Measurements from ENCODE around the gene PGPEP1. TPM values are rescaled to one million over a fixed set of nuclear protein-coding genes. Genes with fewer than 3 reads are reported as not detected.

PGPEP1 gene
- polyA plus RNA-seq, 1 experiment, result 22.0 TPM

- DNase-seq (ENCODE audit: low read depth, low spot score), result peak; percentile 77
- ChIA-PET POLR2A (interaction anchor here (0.5 to 1.7 kb wide), 11 partner anchors 11 to 193 kb away, joined by 3 to 13 read pairs (median 6); partner anchors contain the start of genes JUND, MPV17L2 and SSBP4), CTCF (interaction anchor here (0.6 to 1.2 kb wide), 3 partner anchors 9 to 25 kb away, joined by 3 to 5 read pairs (median 3); no protein-coding TSS in a partner anchor)
- peaks cover 15% of the 10 kb centered on the region for H3K9me3 ChIP-seq (ENCODE audit: control insufficient read depth, insufficient read depth, low read length)
- no peaks in the 10 kb centered on the region for H3K27me3 ChIP-seq (ENCODE audit: control insufficient read depth, insufficient read depth, low read length)
- peak within 1 kb of the TSS; percentile 39 for H3K27ac ChIP-seq (ENCODE audit: low read depth, low read length)
- H3K4me3 ChIP-seq (ENCODE audit: low read depth, low read length), result peak within 1 kb of the TSS; percentile 77
- TF ChIP-seq, protein P1, sequence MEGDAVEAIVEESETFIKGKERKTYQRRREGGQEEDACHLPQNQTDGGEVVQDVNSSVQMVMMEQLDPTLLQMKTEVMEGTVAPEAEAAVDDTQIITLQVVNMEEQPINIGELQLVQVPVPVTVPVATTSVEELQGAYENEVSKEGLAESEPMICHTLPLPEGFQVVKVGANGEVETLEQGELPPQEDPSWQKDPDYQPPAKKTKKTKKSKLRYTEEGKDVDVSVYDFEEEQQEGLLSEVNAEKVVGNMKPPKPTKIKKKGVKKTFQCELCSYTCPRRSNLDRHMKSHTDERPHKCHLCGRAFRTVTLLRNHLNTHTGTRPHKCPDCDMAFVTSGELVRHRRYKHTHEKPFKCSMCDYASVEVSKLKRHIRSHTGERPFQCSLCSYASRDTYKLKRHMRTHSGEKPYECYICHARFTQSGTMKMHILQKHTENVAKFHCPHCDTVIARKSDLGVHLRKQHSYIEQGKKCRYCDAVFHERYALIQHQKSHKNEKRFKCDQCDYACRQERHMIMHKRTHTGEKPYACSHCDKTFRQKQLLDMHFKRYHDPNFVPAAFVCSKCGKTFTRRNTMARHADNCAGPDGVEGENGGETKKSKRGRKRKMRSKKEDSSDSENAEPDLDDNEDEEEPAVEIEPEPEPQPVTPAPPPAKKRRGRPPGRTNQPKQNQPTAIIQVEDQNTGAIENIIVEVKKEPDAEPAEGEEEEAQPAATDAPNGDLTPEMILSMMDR (IDR thresholded peaks at IDR 0.05; ENCODE audit: low read depth, low read length), result peak; percentile 67
These were observed 45.5 kb downstream of the PGPEP1 start, which contains the start of gene GDF15 for GRCh38 chr19:18385675-18386542. Gene GDF15 (plus strand): TSS chr19:18386158. CDS start chr19:18386190, 32 bp downstream.

DNA sequence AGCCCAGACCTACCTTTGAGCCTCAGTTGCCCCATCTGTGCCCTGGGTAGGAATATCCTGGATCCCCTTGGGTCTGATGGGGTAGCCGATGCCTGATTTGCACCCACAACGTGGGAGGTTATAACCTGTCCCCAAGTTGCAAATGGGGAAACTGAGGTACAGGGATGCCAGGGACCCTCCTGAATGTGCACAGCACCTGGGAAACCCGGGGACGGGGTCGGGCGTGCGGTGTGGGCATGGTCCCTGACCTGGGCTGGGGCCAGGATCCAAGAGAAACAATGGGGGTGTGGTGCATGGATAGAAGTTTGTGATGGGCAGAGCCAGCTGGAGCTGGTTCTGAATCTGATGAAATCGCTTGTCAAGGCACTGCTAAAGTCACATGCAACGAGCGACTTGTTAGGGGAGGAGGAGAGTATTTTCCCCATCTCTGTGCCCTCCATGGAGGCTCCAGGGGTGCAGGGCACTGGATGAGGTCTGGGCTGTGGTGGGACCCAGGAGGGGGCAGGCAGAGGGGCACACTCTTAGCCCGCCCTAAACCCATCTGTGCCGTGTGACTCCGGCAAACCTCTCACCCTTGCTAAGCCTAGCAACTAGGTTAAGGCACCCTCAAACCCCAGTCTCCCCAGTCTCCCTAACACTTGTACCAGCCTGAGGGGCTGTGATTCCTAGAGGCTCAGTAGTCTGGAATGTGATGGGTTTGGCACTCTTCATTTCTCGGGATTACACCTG, 46.3 kb downstream of the PGPEP1 start:
- DNase-seq (ENCODE audit: low read depth, low spot score), result no peak
- Histone ChIP-seq H3K27me3 (ENCODE audit: control insufficient read depth, insufficient read depth, low read length) (no peaks in the 10 kb centered on the region), H3K27ac (ENCODE audit: low read depth, low read length) (peak overlapping the region; percentile 39), H3K9me3 (ENCODE audit: control insufficient read depth, insufficient read depth, low read length) (peaks cover 15% of the 10 kb centered on the region), H3K4me3 (ENCODE audit: low read depth, low read length) (peak overlapping the region; percentile 77)
- TF ChIP-seq, protein P1 (IDR thresholded peaks at IDR 0.05; ENCODE audit: low read depth, low read length), result no peak
- POLR2A ChIA-PET, result interaction anchor here (0.5 to 1.7 kb wide), 8 partner anchors 12 to 107 kb away, joined by 3 to 13 read pairs (median 6); partner anchors contain the start of gene JUND
- CTCF ChIA-PET, result interaction anchor here (0.6 to 3.0 kb wide), 5 partner anchors 8 to 107 kb away, joined by 5 to 15 read pairs (median 7); no protein-coding TSS in a partner anchor

DNA sequence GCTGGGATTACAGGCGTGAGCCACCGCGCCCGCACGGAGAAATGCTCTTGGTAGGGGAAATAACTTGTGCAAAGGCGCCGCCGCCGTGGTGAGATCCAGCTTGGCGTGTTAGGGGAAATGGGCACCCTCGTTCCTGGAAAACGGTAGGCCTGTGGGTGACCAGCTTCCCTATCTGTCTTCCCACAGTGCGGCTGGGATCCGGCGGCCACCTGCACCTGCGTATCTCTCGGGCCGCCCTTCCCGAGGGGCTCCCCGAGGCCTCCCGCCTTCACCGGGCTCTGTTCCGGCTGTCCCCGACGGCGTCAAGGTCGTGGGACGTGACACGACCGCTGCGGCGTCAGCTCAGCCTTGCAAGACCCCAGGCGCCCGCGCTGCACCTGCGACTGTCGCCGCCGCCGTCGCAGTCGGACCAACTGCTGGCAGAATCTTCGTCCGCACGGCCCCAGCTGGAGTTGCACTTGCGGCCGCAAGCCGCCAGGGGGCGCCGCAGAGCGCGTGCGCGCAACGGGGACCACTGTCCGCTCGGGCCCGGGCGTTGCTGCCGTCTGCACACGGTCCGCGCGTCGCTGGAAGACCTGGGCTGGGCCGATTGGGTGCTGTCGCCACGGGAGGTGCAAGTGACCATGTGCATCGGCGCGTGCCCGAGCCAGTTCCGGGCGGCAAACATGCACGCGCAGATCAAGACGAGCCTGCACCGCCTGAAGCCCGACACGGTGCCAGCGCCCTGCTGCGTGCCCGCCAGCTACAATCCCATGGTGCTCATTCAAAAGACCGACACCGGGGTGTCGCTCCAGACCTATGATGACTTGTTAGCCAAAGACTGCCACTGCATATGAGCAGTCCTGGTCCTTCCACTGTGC, 47.9 kb downstream of the PGPEP1 start:
- Histone ChIP-seq H3K27me3 (ENCODE audit: control insufficient read depth, insufficient read depth, low read length) (no peaks in the 10 kb centered on the region), H3K9me3 (ENCODE audit: control insufficient read depth, insufficient read depth, low read length) (peaks cover 15% of the 10 kb centered on the region), H3K4me3 (ENCODE audit: low read depth, low read length) (peak overlapping the region; percentile 77), H3K27ac (ENCODE audit: low read depth, low read length) (no peak overlapping the region)
- TF ChIP-seq, protein P1 (IDR thresholded peaks at IDR 0.05; ENCODE audit: low read depth, low read length), result peak; percentile 80
- ChIA-PET POLR2A (interaction anchor here (0.6 to 1.6 kb wide), 6 partner anchors 24 to 109 kb away, joined by 3 to 10 read pairs (median 4); partner anchors contain the start of gene JUND), CTCF (interaction anchor here (0.5 to 3.0 kb wide), 22 partner anchors 8 to 850 kb away, joined by 3 to 18 read pairs (median 7); partner anchors contain the start of gene LRRC25)
- no peak for DNase-seq (ENCODE audit: low read depth, low spot score)

GRCh38 chr19:18388960-18389725, 48.7 kb downstream of the PGPEP1 start:
- no peak for DNase-seq (ENCODE audit: low read depth, low spot score)
- POLR2A ChIA-PET, result interaction anchor here (0.6 to 1.6 kb wide), 3 partner anchors 24 to 110 kb away, joined by 3 to 5 read pairs (median 4); no protein-coding TSS in a partner anchor

More at GRCh38 chr19:18388960-18389725, 48.7 kb downstream of the PGPEP1 start:
- Histone ChIP-seq H3K4me3 (ENCODE audit: low read depth, low read length) (peak overlapping the region; percentile 77), H3K27me3 (ENCODE audit: control insufficient read depth, insufficient read depth, low read length) (no peaks in the 10 kb centered on the region), H3K9me3 (ENCODE audit: control insufficient read depth, insufficient read depth, low read length) (peaks cover 15% of the 10 kb centered on the region), H3K27ac (ENCODE audit: low read depth, low read length) (no peak overlapping the region)
- TF ChIP-seq, protein P1 (IDR thresholded peaks at IDR 0.05; ENCODE audit: low read depth, low read length), result no peak
- CTCF ChIA-PET, result interaction anchor here (0.7 to 3.0 kb wide), 13 partner anchors 8 to 110 kb away, joined by 3 to 18 read pairs (median 7); partner anchors contain the start of gene LRRC25
